ENCODE results near the gene SYNJ2.

Gene SYNJ2

DNA sequence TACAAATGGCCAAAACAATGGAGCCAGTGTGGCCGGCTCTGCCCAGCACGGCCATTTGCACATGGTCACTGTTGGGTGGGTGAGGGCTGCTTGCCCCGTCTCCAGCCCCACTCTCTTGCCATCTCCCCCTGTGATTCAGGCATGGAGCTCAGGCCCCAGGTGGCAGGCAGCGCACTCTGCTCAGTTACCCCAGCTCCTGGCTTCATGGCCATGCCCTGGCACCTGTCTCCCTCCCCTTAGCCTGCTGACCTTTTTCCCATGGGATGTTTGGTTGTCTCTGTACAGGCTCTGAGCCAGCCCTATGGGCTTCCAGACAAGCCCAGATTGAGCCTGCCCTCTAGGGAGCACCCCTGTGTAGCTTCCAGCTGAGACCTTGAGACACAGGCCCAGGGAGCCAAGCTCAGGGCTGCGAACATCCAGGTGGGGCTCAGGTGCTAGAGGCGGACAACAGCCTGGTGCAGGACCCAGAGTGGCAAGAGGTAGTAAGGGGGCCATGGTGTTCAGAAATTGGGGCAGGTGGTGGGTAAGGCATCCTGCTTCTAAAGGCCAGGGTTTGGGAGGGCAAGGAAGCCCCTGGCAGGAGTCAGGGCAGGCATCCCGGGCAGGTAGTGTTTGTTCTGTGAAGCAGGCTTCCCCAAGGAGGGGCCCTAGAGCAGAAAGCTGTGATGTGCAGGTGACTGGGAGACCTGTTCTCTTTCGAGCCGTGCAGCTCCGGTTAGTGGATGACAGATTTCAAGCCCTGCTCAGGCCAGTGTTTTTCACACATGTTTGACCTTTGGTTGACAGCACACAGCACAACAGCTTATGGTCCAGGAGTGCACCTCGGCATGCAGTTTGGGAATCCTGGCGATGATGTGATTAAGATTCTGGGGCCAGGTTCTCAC lies 17.7 kb downstream of the SYNJ2 start:
- no peak for DNase-seq

DNA sequence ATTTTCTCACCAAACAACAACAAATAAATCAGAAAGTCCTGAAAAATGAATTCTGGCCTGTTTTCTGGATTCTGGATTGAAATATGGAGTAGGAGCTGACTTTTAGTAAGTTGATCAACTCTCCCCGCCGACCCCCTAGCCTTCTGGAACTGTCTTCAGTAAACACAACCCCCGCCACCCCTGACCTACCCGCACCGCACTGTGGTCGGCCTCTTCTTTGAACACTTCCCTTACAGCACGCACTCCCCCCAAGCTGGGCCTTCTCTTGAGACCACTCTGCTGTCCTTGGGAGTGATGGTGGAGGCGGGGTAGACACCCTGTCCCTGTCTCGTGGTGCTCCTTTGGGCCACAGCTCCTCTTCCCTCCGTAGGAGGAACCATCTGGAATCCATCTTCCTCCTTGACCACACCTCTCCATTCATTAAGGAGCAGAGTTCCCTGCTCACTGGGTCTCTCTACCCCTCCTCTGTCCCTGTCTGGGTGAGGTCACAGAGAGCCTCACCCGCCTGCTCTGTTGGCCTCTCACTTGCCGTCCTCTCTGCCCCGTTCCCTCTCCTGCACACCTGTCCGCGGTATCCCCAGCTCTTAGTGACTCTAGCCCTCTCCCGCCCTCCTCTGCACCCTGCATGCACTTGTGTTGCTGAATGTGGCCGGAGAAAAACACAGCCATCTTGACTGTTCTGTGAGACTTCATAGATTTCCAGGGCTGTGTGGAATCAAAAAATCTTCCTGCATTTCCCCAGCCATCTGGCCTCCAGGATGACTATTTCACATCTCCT lies 19.1 kb downstream of the SYNJ2 start:
- DNase-seq, result no peak

DNA sequence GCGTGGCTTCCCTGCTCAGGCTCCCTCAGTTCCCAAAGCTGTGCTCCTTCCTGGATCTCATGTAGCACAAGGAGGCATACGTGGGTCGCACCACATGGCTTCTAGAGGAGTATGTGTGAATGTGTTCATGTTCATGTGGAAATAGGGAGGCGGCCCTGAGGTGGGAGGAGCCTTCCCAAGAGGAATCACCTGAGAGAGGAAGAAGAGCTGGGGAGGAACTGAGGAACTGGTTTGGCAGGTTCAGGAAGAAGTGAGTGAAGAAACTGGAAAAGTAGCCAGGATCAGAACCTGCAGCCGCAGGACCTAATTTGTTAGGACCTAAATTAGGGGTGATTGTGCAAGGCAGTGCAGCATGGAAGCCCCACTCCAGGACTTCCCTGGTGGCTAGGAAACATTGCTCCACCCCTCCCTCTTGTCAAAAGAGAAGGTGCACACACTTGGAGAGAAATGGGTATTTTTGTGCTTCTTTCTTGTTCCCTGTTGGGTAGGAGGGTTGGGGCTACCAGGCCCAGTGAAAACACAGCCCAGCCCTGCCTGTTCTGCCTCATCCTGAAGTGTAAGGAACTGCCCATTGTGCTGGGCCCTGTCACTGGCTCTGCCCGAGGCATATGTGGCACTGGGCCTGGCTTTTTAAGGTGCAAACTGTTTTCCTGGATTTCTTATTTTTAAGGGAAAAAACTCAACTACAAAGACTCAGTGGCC lies 20.7 kb downstream of the SYNJ2 start:
- DNase-seq, result no peak

DNA sequence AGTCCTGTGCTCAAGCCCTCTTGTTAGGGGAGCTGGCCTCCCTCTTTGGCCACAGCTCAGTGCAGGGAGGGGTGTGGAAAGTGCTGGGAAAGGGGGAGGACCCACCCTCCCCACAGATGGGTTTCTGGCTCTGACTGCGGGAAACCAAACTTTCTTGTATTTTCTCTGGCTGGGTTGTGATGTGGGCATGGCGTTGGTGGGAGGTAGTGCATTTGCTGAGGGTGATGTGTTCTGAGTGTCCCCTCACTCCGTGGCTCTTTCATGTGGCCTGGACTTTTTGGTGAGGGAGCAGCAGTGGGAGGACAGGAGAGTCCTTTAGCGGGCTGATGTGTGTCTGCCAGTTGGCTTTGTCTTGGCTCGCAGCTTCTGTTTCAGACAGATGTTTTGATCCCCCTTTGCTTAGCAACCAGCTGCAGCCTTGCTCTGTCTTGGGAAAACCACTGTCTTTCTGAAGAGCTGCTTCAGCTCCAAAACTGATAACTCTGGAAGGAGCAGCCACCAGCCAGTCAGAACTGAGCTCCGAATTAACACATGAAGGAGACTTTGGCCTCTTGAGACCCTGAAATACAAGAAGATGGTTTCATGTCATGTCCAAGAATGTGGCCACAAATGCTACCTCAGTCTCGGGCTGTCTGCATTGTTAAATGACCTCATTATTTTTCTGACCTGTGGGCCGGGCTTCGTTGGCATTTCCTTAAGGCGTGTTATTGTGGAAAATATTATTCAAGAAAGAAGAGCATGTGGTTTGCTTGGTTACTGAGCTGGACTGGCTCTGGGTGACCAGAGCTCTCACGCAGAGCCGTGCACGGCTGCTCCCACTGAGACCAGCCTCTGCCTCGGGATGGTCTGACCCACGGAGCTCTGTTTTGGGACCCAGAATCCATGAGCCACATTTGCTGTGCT lies 21.5 kb downstream of the SYNJ2 start:
- no peak for DNase-seq

DNA sequence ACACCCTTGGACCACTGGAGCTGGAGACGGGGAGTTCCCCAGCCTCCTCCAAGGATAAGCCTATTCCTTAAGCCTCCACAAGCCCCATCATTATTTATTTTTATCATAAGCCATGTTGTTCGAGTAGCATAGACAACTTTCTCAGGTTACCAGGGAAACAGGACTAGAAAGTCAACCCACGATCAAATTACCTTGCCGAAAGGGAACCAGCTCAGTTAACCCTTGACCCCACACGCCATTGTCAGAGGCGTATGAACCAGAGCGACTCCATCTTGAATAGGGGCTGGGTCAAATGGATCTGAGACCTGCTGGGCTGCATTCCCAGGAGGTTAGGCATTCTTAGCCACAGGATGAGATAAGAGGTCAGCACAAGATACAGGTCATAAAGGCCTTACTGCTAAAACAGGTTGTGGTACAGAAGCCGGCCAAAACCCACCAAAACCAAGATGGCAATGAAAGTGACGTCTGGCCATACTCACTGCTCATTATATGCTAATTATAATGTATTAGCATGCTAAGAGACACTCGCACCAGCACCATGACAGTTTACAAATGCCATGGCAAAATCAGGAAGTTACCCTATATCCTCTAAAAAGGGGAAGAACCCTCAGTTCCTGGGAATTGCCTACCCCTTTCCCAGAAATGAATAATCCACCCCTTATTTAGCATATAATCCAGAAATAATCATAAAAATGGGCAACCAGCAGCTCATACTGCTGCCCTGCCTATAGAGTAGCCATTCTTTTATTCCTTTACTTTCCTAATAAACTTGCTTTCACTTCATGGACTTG lies 22.4 kb downstream of the SYNJ2 start:
- DNase-seq, result no peak

DNA sequence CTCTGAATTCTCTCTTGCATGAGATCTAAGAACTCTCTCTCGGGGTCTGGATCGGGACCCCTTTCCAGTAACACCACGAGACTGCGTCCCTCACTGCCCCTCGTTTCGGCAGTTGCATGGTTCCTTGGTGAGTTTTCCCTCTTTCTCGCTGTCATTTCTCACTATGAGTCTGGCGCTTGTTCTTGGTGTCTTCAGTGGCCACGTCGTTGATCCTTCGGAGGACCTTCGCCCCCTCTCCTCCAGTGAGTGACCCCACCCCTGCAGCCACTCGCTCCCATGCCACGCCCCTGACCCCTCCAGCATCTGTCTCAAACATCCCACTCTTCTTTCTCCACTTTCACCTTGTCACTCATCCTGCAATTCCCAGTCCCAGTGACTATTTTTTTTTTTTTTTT lies 23.0 kb downstream of the SYNJ2 start:
- DNase-seq, result no peak

DNA sequence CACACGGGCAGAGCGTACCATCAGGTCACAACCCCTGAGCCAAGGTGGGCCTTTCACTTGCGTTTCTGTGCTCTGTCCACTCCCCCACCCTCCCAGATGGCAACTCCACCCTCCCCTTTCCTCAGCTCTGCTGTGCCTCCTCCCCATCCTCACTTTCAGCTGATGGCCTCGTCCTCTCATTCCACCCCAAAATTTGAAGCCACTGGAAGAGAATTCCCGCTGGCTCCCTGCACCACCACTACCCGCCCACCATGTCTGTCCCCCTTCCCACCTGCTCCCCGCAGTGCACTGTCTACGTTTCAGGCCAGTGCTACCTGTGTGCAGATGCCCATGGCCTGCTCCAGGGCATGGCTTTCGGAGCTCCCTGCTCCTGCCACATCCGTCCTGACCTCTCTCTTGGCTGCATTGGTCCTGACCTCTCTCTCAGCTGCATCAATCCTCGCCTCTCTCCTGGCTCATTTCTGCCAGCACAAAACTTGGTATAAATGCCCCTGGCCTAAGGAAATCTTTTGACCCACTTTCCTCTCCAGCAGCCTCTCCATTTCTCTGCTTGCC lies 24.0 kb downstream of the SYNJ2 start:
- no peak for DNase-seq

DNA sequence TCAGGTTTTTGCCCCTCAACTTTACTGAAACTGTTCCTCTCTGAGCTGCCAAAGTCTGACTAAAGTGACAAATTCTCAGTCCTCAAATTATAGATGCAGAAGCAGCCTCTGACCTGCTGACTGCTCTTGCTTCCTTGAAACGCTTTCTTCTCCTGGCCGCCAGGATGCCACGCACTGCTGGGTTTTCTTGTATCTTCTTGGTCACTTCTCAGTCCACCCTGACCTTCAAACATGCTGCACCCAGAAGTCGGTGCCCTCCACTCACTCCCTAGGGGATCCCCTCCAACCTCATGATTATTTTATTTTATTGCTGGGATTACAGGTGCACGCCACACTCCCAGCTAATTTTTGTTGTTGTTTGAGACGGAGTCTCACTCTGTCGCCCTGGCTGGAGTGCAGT lies 24.7 kb downstream of the SYNJ2 start:
- no peak for DNase-seq

DNA sequence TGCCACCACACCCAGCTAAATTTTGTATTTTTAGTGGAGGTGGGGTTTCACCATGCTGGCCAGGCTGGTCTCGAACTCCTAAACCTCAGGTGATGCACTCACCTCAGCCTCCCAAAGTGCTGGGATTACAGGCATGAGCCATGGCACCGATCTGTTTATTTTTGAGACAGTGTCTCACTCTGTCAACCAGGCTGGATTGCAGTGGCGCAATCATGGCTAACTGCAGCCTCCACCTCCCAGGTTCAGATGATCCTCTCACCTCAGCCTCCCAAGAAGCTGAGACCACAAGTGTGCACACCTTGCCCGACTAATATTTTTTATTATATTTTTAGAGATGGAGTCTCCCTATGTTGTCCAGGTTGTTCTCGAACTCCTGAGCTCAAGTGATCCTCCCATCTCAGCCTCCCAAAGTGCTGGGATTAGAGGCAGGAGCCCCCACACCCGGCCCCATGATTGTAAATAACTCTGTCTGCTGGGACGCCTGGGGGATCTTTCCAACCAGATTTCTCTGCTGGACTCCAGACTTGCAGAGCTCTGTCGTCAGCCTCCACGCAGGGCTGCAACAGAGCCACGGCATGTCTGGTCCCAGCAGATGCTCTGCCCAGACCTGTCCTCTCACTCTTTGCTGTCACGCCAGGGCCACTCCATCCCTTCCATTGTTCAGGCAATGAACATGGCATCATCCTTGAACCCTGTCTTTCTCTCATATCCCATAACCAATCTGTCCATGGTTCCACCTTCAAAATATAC lies 25.3 kb downstream of the SYNJ2 start:
- no peak for DNase-seq

DNA sequence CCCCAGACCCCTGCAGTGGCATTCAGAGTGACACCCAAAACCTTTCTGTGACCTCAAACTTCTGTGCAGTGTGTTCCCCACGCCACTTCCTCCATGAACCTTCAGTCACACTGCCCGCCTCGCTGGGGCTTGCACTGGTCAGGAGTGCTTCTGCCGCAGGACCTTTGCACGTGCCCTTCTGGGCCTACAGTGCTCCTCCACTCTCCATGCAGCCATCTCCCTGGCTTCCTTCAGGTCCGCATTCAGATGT lies 27.1 kb downstream of the SYNJ2 start:
- DNase-seq, result no peak

DNA sequence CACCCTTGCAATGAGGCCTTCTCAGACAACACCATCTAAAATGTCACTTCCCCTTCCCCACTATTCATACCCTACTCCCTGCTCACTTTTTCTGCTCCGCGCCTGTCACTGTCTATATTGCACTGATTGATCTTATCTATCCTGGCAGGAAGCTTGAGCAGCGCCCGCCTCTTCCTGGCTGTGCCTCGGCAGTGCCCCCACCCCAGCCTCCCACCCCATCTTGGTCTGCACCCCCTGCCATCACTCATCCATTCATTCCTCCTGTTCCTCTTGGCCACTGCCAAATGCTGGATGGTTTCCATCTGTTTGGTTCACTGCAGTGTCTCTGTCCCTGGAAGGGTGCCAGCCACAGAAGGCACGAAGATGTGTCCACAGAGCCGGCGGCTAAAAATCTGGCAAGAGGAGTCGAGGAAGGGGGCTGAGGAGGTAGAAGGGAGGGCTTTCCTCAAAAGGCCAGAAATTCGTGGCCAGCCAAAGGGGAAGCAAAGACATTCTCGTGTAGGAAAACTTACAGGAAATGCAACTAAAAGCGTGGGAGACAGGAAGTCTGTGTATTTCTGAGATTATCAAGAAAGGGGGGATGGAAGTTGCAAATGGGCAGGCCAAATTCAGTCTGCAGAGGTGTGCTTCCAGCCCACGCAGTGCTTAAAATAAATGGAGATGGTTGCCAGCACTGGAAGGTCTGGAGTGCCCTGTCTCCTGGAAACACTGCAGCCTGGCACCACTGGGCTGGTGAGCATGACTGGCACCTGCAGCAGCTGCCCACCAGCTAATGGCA lies 27.6 kb downstream of the SYNJ2 start:
- no peak for DNase-seq

DNA sequence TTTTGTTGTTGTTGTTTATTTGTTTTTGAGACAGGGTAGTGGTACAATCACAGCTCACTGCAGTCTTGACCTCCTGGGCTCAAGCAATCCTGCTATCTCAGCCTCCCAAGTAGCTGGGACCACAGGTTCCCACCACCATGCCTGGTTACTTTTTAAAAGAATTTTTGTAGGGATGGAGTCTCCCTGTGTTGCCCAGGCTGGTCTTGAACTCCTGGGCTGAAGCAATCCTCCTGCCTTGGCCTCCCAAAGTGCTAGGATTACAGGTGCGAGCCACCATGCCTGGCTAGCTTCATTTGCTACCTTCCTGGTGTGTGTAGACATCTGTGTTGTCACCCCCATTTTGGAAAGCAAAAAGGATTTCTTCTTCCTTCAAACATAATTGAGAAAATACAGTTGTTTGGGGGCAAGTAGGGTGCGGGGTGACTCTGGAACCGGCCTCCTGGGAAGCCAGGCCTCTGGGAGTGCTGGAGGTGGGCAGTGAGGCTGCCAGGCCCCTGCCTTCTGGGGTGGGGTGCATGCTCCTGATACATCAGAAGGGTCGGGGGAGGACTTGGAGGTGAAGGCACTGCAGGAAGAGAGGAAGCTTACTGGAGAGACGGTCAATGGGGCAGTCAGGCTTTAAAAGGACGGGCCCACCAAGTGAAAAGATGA lies 28.4 kb downstream of the SYNJ2 start:
- DNase-seq, result no peak

DNA sequence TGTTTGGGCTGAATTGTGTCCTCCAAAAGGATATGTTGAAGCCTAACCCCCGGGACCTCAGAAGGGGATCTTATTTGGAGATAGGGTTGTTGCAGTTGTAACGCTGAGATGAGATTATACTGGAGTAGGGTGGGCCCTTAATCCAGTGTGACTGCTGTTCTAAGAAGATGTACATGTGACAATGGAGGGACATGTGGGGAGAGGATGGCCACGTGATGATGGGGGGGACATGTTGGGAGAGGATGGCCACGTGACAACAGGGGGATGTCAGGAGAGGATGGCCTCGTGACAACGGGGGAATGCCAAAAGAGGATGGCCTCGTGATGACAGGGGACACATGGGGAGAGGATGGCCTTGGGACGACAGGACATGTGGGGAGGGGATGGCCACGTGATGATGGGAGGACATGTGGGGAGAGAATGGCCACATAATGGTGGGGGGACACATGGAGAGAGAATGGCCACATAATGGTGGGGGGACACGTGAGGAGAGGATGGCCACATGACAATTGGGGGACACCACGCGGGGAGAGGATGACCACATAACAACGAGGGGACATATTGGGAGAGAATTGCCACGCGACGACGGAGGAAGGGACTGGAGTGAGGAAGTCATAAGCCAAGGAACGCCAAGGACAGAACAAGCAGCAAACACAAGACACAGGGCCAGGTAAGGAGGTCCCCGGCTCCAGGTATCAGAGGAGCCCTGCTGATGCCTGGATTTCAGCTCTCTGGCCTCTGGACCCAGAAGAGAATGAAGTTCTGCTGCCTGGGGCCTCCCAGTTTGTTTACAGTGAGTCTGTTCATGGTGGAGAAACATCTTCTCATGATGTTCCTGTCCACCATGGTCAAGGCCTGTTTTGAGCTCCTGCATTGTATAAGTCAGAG lies 29.2 kb downstream of the SYNJ2 start:
- no peak for DNase-seq

DNA sequence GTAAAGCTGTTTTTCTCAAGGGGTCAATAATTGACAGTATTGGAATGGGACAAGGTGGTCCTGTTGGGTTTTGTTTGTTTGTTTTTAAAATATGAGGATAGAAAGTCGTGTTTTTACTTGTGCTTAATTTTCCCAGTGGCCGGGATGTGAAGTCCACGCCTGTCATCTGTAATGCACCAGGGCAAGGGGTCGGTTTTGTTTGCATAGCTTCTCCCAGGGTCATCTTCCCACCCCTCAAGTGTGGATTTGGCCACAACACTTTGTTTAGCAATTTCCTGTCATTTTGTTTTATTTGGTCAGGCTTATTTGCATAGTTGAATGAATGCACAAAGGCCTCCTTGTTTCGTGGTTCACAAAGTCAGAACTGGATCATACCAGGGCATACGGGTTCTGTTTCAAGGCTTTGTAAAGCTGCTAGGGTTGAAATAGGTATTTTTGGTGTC lies 29.8 kb downstream of the SYNJ2 start:
- no peak for DNase-seq

DNA sequence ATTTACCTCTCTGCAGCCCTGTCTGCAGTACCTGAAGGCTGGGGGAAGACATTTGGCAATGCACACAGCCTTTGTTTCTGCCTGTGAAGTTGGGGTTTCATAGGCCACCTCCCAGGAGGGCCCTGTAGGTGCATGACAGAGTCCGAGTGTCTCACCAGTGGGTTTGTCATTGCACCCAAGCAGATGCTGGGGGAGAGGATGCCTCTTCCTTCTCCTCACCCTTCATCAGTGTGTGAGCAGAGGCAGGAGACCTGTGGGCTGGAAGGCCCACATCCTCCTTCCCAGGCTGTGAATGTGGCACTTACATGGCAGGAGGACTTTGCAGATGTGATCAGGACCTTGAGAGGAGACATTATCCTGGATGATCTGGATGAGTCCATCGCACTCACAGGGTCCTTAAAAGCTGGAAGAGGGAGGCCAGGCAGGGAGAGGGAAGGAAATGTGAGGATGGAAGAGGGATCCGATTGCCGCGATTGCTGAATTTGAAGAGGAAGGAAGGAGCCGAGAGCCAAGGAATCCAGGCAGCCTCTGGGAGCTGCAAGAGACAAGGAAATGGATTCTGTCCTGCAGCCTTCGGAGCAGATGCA lies 30.4 kb downstream of the SYNJ2 start:
- no peak for DNase-seq

DNA sequence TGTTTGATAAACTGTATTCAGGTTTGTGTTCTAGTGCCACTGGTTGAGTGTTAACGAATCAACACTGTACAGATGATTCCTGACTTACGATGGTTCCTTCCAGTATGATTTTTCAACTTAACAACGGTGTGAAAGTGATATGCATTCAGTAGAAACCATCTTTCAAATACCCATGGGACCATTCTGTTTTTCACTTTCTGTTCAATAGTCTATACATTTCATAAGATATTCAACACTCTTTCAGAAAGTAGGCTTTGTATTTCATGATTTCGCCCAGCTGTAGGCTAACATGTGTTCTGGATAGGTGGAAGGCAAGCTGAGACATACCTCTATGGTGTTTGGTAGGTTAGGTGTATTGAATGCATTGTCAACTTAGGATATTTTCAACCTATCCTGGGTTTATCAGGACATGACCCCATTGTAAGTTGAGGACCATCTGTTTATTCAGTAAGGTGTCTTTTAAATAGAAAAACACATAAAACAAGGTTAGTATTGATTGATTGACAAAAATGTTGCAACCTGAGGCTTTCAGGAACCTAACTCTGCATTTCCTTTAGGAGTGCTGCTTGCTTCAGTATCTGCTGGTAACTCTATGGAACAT lies 32.3 kb downstream of the SYNJ2 start:
- DNase-seq, result no peak

DNA sequence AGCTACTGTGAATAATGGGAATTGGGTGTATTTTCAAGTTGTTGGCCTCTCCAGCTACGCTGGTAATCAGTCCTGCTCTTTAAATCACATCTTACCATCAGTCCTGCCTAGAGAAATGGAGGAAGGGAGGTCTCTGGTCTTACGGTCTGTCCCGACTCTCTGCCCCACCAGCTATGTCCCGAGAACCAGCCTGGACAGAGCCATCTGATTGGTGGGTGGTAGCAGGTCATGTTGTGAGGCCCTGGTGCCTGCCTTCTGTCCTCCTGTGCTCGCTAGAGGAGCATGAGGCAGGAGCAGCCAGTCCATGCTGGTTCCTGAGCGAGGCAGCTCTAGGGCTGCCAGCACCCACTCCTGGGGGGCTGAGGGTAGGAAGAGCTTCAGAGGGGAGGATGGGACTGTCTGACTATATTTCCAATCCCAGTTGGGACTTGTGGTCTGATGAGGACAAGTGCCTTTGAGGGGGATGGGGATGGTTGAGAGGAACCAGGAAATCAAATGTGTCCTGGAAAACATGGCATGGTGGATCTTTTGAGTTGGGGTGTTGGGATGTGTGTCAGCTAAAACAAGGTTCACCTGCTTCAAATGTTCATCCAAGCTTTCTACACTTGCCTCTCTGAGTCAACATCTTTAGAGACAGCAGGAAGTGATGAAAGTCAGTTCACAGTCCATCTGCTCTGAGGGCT lies 33.0 kb downstream of the SYNJ2 start:
- no peak for DNase-seq

Measured in NCI-H748 treated with DMSO at 0.1 percent for 48 hours (cell line).